ENCODE measurements around the gene ATXN10. TPM values are rescaled to one million over a fixed set of nuclear protein-coding genes. Genes with fewer than 3 reads are reported as not detected.
A peak's percentile ranks its signal among the peaks of the same experiment; 100 is the strongest.

Gene ATXN10
- total and polyA plus RNA-seq, 7 experiments from 2014 or later: 64.2 to 105 (median 76.1) TPM

DNA sequence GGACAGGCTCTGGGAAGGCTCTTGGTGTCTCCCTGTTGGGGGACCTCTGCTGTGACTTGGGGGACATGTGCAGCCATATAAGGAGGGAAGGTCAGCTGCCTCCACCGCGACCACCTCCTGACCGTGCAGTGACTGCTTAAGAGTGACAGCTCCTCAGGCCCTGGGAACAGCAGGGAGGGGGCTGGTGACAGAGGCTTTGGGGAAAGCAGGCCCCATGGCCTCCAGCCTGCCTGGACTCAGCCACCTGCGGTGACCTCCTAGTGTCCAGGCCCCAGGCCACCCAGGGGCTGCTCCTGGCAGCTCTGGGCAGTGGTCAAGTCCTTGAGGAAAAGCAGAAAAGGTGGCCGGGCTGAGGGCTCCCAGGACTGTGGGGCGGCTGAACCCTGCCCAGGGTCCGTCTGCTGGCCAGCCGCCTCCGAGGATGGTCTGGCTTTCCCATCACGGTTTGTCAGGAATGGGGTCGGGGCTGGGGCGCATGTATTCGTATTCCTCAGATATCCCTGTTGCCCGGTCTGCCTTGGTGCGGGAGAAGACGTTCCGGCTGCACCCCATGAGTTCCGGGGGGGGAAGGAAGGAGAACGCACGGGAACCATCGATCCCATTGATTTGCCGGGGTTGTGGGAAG, 208.6 kb downstream of the ATXN10 start:
- Histone ChIP-seq H3K36me3 (ENCODE audit: control insufficient read depth in 2 of 3, insufficient read depth in 3 of 3, low read length in 3 of 3) (no peaks in the 10 kb centered on the region), H3K9me3 (ENCODE audit: control insufficient read depth in 2 of 3, low read length in 3 of 3) (no peaks in the 10 kb centered on the region), H3K4me3 (ENCODE audit: low read length) (no peak overlapping the region), H3K27me3 (ENCODE audit: control insufficient read depth in 2 of 2, insufficient read depth in 2 of 2, low read length in 2 of 2) (peaks cover 0 to 4% of the 10 kb centered on the region in 2 donors), H3K4me1 (ENCODE audit: control insufficient read depth in 2 of 2, insufficient read depth in 2 of 2, low read length in 2 of 2) (no peaks in the 10 kb centered on the region), H3K27ac (ENCODE audit: low read depth, low read length) (no peak overlapping the region)
- peak overlapping the region in 1 of 9 donors; percentile 36 for H3K27ac Mint-ChIP-seq
- peaks cover 19 to 63% (median 50%) of the 10 kb centered on the region in 5 donors for H3K27me3 Mint-ChIP-seq
- ChIA-PET CTCF (no interaction called here), POLR2A (no interaction called here)
- peaks cover 0 to 2% (median 0%) of the 10 kb centered on the region in 11 donors for H3K9me3 Mint-ChIP-seq
- intact Hi-C loops (cut with micrococcal nuclease): no loop called here
- peaks cover 0 to 7% (median 0%) of the 10 kb centered on the region in 7 donors for H3K4me1 Mint-ChIP-seq
- no peak for DNase-seq
- H3K36me3 Mint-ChIP-seq: no peaks in the 10 kb centered on the region
- peak overlapping the region in 1 of 10 donors; percentile 39 for H3K4me3 Mint-ChIP-seq
- ATAC-seq: no peak

DNA sequence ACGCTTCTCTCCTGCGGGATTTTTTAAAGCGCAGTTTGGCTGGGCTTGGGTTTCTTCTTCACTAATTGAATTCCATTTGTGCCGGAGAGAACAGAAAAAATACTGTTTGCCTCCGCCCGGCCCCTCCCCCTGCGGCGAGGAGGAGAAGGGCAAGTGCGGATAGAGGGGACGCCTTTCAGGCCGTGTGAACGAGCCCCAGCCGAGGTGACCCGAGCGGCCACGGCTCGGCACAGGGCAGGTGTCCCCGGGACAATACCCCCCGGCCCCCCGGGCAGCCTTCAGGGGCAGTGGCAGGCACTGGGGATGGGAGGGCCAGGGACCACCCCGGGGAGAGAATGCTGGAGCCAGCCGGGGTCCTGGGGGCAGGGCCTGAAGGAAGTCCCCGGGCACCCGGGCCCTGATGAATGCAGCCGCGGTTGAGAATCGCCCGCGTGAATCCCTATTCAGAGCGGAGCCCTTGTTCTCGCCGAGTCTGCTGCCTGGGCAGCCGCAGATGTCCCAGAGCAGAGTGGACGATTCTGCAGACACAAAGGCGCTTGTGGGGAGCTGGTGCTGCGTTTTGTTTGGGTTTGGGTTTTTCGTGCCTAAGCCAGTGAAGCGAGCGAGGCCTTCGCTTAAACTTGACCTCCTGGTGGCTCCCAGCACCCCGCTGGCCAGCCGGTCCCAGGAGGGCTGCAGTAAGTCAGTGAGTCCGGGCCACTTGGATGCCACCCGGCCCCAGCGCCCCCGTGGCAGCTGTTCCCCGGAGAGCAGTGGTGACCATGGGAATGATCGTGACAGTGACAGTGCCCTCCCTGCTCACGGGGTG, 209.3 kb downstream of the ATXN10 start:
- Histone ChIP-seq H3K27me3 (ENCODE audit: control insufficient read depth in 2 of 2, insufficient read depth in 2 of 2, low read length in 2 of 2) (peaks cover 0 to 4% of the 10 kb centered on the region in 2 donors), H3K9me3 (ENCODE audit: control insufficient read depth in 2 of 3, low read length in 3 of 3) (no peaks in the 10 kb centered on the region), H3K4me3 (ENCODE audit: low read length) (no peak overlapping the region), H3K36me3 (ENCODE audit: control insufficient read depth in 2 of 3, insufficient read depth in 3 of 3, low read length in 3 of 3) (no peaks in the 10 kb centered on the region), H3K27ac (ENCODE audit: low read depth, low read length) (no peak overlapping the region), H3K4me1 (ENCODE audit: control insufficient read depth in 2 of 2, insufficient read depth in 2 of 2, low read length in 2 of 2) (no peaks in the 10 kb centered on the region)
- Mint-ChIP-seq H3K27me3 (peaks cover 19 to 63% (median 50%) of the 10 kb centered on the region in 5 donors), H3K9me3 (peaks cover 0 to 2% (median 0%) of the 10 kb centered on the region in 11 donors), H3K36me3 (no peaks in the 10 kb centered on the region), H3K4me1 (peaks cover 0 to 7% (median 0%) of the 10 kb centered on the region in 7 donors), H3K27ac (no peak overlapping the region), H3K4me3 (no peak overlapping the region)
- intact Hi-C loops (cut with micrococcal nuclease): no loop called here
- ChIA-PET POLR2A (no interaction called here), CTCF (no interaction called here)
- no peak for DNase-seq
- no peak for ATAC-seq

DNA sequence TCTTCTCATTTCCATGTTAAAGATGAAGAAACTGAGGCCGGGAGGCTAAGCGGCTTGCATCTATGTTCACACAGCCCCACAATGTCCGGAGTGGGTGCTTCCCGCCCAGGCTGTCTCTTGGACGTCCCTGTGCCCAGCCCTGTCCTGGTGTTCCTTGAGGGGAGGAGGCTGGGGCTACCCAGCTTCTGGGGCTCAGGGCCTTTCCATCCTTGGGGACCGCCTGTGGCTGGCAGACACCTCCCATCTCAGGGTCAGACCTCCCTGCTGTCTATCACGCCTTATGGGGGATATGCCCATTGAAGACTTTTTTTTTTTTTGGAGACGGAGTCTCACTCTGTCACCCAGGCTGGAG, 209.9 kb downstream of the ATXN10 start:
- intact Hi-C loops (cut with micrococcal nuclease): no loop called here
- POLR2A ChIA-PET: no interaction called here
- Histone ChIP-seq H3K36me3 (ENCODE audit: control insufficient read depth in 2 of 3, insufficient read depth in 3 of 3, low read length in 3 of 3) (no peaks in the 10 kb centered on the region), H3K9me3 (ENCODE audit: control insufficient read depth in 2 of 3, low read length in 3 of 3) (no peaks in the 10 kb centered on the region), H3K4me1 (ENCODE audit: control insufficient read depth in 2 of 2, insufficient read depth in 2 of 2, low read length in 2 of 2) (no peaks in the 10 kb centered on the region), H3K27me3 (ENCODE audit: control insufficient read depth in 2 of 2, insufficient read depth in 2 of 2, low read length in 2 of 2) (peaks cover 0 to 4% of the 10 kb centered on the region in 2 donors), H3K4me3 (ENCODE audit: low read length) (no peak overlapping the region), H3K27ac (ENCODE audit: low read depth, low read length) (no peak overlapping the region)
- no peak for ATAC-seq
- Mint-ChIP-seq H3K36me3 (no peaks in the 10 kb centered on the region), H3K27ac (no peak overlapping the region), H3K27me3 (peaks cover 21 to 63% (median 53%) of the 10 kb centered on the region in 5 donors), H3K9me3 (peaks cover 0 to 2% (median 0%) of the 10 kb centered on the region in 11 donors), H3K4me3 (no peak overlapping the region), H3K4me1 (peaks cover 0 to 7% (median 0%) of the 10 kb centered on the region in 7 donors)
- DNase-seq: no peak
- CTCF ChIA-PET: no interaction called here

DNA sequence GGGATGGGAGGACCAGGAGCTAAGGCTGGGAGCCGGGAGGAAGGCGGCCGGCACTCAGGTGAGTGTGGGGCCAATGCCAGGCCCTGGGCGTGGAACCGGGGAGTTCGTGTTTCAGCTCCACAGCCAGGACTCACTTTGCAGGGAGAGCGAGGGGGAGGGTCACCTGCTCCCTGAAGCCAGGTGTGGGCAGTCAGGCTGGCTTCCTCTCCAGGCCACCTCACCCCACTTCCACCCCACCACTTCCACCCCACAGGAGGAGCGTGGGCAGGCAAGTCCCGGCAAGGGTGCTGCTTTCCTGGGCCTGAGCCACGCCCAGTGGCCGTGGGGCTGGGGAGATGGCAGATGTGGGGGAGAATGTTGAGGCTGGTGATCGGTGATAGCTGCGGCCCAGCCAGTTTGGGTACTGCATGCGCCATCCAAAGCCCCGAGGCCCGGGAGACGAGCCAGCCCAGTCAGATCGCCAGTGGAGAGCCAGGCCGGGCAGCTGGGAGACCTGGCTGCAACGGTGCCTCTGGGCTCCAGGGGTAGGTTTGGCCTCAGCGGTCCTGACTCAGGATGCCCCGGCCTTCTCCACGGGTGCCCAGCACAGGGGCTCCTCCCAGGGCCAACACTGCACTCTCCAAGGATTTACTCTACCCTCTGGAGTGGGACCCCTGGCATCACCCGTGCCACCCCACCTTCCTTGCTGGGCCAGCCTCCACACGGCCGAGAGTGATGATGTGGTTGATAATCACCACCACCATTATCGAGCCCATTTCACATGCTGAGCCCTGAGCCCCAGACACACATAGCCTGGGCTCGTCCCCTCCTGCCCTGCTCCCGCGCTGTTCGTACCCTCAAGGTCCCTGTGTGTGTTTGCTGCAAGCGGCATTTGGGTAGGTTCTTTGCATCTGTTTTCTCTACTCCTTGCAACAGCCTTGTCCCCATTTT, 211.5 kb downstream of the ATXN10 start:
- Mint-ChIP-seq H3K9me3 (peaks cover 0 to 3% (median 0%) of the 10 kb centered on the region in 11 donors), H3K27ac (no peak overlapping the region), H3K4me3 (no peak overlapping the region), H3K36me3 (peaks cover 0 to 8% (median 0%) of the 10 kb centered on the region in 5 donors), H3K27me3 (peaks cover 28 to 50% (median 42%) of the 10 kb centered on the region in 5 donors), H3K4me1 (peaks cover 0 to 7% (median 0%) of the 10 kb centered on the region in 7 donors)
- intact Hi-C loops (cut with micrococcal nuclease): no loop called here
- Histone ChIP-seq H3K9me3 (ENCODE audit: control insufficient read depth in 2 of 3, low read length in 3 of 3) (no peaks in the 10 kb centered on the region), H3K27me3 (ENCODE audit: control insufficient read depth in 2 of 2, insufficient read depth in 2 of 2, low read length in 2 of 2) (peaks cover 0 to 4% of the 10 kb centered on the region in 2 donors), H3K36me3 (ENCODE audit: control insufficient read depth in 2 of 3, insufficient read depth in 3 of 3, low read length in 3 of 3) (no peaks in the 10 kb centered on the region), H3K4me1 (ENCODE audit: control insufficient read depth in 2 of 2, insufficient read depth in 2 of 2, low read length in 2 of 2) (no peaks in the 10 kb centered on the region), H3K4me3 (ENCODE audit: low read length) (no peak overlapping the region), H3K27ac (ENCODE audit: low read depth, low read length) (no peak overlapping the region)
- POLR2A ChIA-PET: no interaction called here
- ATAC-seq: no peak
- DNase-seq: no peak
- CTCF ChIA-PET: no interaction called here

DNA sequence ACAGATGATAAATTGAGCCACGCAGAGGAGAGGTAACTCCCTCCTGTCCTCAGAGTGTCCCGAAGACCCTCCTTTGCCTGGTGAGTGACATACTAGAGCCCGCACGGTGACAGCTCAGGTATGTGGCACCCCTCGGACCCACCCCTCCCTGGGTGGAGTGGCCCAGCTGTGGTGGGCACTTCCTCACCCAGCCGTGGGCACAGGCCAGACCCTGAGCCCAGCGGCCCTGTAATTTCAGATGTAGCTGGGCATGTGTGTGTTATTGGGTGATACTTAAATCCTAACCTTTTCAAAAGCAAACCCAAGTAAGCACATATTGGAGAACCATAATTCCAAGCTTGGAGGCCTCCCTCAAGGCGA, 212.2 kb downstream of the ATXN10 start:
- Mint-ChIP-seq H3K4me3 (no peak overlapping the region), H3K27me3 (peaks cover 26 to 48% (median 39%) of the 10 kb centered on the region in 5 donors), H3K36me3 (peaks cover 0 to 8% (median 0%) of the 10 kb centered on the region in 5 donors), H3K27ac (no peak overlapping the region), H3K4me1 (peaks cover 0 to 4% (median 0%) of the 10 kb centered on the region in 7 donors), H3K9me3 (peaks cover 0 to 3% (median 0%) of the 10 kb centered on the region in 11 donors)
- ChIA-PET CTCF (no interaction called here), POLR2A (no interaction called here)
- DNase-seq (no peak), ATAC-seq (no peak)
- Histone ChIP-seq H3K4me1 (ENCODE audit: control insufficient read depth in 2 of 2, insufficient read depth in 2 of 2, low read length in 2 of 2) (no peaks in the 10 kb centered on the region), H3K9me3 (ENCODE audit: control insufficient read depth in 2 of 3, low read length in 3 of 3) (no peaks in the 10 kb centered on the region), H3K27me3 (ENCODE audit: control insufficient read depth in 2 of 2, insufficient read depth in 2 of 2, low read length in 2 of 2) (peaks cover 0 to 4% of the 10 kb centered on the region in 2 donors), H3K36me3 (ENCODE audit: control insufficient read depth in 2 of 3, insufficient read depth in 3 of 3, low read length in 3 of 3) (no peaks in the 10 kb centered on the region), H3K4me3 (ENCODE audit: low read length) (no peak overlapping the region), H3K27ac (ENCODE audit: low read depth, low read length) (no peak overlapping the region)
- intact Hi-C loops (cut with micrococcal nuclease): no loop called here

DNA sequence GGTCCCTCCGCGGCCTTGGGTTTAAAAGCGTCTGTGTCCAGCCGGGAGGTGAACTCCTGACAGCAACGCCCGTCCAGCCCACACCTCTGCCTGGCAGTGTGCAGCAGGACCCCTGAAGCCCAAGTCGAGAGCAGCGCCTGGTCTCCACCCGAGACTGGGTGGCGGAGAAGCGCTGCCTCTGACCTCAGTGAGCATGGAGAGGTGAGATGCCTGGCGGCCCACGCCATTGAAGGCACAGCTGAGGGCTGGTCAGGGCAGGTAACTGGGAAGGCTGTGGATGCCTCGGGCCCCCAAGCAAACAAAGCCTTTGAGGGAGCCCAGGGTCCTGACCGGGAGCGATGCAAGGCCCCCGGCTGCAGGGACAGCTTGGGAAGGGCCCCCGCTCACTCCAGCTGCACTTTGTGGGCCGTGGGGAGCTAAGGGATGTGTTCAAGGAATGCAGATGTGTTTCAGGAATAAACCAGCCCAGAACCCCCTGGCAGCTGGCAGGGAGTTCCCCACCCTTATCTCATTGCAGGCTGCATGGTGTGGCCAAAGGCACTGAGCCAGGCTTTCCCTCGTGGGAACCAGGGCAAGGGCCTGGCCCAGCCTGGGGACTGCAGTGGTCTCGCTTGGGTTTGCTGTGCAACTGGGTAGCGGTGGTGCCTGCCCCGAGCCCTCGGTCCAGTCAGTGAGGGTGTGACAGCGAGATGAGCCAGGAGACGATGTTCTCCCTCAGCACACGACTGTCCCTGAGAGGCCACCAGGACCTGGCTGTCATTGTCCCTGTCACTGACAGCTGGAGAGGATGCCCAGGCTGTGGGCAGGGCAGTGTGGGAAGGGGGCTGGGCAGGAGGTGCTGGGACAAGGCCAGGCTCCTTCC, 212.8 kb downstream of the ATXN10 start:
- CTCF ChIA-PET: no interaction called here
- Histone ChIP-seq H3K27ac (ENCODE audit: low read depth, low read length) (no peak overlapping the region), H3K27me3 (ENCODE audit: control insufficient read depth in 2 of 2, insufficient read depth in 2 of 2, low read length in 2 of 2) (peaks cover 0 to 4% of the 10 kb centered on the region in 2 donors), H3K4me3 (ENCODE audit: low read length) (no peak overlapping the region), H3K4me1 (ENCODE audit: control insufficient read depth in 2 of 2, insufficient read depth in 2 of 2, low read length in 2 of 2) (no peaks in the 10 kb centered on the region), H3K9me3 (ENCODE audit: control insufficient read depth in 2 of 3, low read length in 3 of 3) (no peaks in the 10 kb centered on the region), H3K36me3 (ENCODE audit: control insufficient read depth in 2 of 3, insufficient read depth in 3 of 3, low read length in 3 of 3) (no peaks in the 10 kb centered on the region)
- Mint-ChIP-seq H3K36me3 (peaks cover 0 to 8% (median 0%) of the 10 kb centered on the region in 5 donors), H3K4me1 (peaks cover 0 to 2% (median 0%) of the 10 kb centered on the region in 7 donors), H3K27ac (no peak overlapping the region), H3K27me3 (peaks cover 26 to 44% (median 35%) of the 10 kb centered on the region in 5 donors), H3K4me3 (no peak overlapping the region), H3K9me3 (peaks cover 0 to 3% (median 0%) of the 10 kb centered on the region in 11 donors)
- POLR2A ChIA-PET: no interaction called here
- ATAC-seq (no peak), DNase-seq (no peak)
- intact Hi-C loops (cut with micrococcal nuclease): no loop called here

Data from naive thymus-derived CD4-positive, alpha-beta T cell (primary cell).